PC-9 (cell line): ENCODE results near the gene MYBPH.

Experiments used
- CTCF ChIP-seq: fragments of 200-600 bp; sonication (generic); conservative IDR thresholded peaks from 2 replicates; pipeline ENCODE4 v1.6.1; 2017; ENCODE audit warnings: mixed run types, antibody characterized with exemption, mild to moderate bottlenecking, moderate library complexity
- EZH2 ChIP-seq: fragments of 200-600 bp; sonication (generic); IDR thresholded peaks from 2 replicates; pipeline ENCODE4 v1.8.0; 2017; ENCODE audit warnings: antibody characterized with exemption, low read depth

- TF ChIP-seq CTCF = no peak
- no peak for TF ChIP-seq EZH2
Observed at GRCh38 chr1:203217139-203217655, 41.6 kb upstream of the MYBPH start.
